NCI-H2196 (cell line): Measurements from ENCODE around the gene PIR.

Source experiments
- DNase-seq: peaks from one replicate; lab custom pipeline; 2025; ENCODE audit not compliant: unreplicated experiment; lab: John Stamatoyannopoulos, UW

PIR gene

GRCh38 chrX:15418707-15419181 is 74.4 kb downstream of the PIR start:
- DNase-seq, result no peak

DNA sequence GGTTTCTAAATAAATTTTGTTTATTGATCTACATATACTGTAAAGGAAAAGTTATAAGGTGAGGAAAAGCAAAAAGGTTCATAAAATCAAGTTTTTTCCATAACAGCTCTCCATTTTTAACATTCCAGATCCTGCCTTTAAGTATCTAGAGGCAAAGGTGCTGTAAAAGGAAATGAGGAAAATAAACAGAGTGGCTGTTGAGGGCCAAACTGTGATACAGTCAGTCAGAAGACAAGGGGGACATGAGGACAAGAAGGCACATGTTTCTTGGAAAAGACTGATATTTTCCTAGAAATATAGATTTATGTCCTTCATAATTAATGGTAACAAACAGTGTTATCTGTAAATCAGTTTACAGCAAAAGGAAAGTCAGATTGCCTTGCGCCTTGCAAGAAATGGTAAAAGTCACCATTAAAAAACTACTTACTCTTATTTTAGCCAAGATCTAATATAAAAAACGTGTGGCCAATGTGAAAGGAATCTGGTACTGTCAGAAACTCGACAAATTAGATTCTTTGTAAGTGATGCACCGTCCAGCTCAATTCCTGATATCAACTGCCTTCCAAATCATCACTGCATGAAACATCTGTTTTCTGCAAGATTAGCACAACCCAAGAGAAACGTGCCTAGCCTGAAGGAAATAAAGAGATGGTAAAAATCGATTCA is 75.0 kb downstream of the PIR start:
- no peak for DNase-seq

- DNase-seq, result no peak
Observed at GRCh38 chrX:15416133-15416993, 76.8 kb downstream of the PIR start.

DNA sequence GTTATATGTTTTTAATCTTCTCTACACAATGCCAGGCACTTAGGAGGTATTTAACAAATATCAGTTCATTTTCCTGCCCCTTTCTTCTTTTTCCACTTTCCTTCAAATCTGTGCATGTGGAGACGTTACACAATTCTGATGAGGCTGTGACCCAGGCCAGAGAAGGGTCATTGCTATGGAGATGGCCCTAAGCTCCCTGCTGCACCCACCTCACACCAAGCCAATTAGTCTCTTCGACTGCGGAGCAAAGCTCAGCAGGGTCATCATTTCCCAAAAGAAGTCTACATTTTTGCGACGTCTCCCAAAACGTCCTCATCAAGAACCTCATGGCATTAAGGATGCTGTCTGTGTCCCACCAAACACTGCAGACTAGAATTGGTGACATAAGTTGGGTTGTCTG is 80.0 kb downstream of the PIR start:
- DNase-seq, result no peak

GRCh38 chrX:15410947-15411346 is 82.2 kb downstream of the PIR start:
- no peak for DNase-seq

- no peak for DNase-seq
Observed at GRCh38 chrX:15410430-15410829, 82.7 kb downstream of the PIR start.

- DNase-seq, result no peak
Observed at GRCh38 chrX:15405846-15406245, 87.3 kb downstream of the PIR start.

DNA sequence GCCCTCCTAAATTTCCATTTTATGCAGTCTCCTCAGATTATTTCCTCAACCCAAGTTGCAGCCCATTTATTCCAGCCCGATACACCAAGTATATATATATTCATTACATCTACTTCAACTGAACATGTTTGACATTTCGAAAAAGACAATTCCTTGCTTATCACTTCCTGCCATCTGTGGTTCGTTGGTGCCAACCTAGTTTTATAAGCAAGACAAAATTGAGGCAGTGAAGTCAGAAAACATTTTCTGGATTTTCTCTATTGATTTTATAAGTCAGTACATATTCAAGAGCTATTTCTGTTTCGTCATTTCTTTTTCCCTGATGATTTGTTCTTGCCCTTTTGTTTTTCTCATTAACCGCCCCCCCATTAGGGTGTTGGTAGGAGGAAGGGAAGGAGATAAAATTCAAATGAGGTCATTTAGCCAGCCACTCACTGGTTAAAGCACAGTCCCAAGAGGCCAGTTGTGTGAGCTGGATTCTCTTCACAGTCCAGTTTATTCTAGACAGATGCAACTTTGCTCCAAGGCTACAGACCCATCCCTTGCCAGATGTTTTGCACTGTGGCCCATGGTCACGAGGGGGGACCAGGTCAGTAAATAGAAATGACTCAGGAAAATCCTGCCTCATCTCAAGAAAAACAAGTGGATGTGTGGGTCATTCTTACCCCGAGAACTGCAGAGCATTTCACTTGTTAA is 88.6 kb downstream of the PIR start:
- DNase-seq, result no peak

GRCh38 chrX:15401378-15401777 is 91.8 kb downstream of the PIR start:
- no peak for DNase-seq

GRCh38 chrX:15399962-15400391 is 93.2 kb downstream of the PIR start:
- DNase-seq, result no peak

GRCh38 chrX:15398874-15399273 is 94.3 kb downstream of the PIR start:
- no peak for DNase-seq

DNA sequence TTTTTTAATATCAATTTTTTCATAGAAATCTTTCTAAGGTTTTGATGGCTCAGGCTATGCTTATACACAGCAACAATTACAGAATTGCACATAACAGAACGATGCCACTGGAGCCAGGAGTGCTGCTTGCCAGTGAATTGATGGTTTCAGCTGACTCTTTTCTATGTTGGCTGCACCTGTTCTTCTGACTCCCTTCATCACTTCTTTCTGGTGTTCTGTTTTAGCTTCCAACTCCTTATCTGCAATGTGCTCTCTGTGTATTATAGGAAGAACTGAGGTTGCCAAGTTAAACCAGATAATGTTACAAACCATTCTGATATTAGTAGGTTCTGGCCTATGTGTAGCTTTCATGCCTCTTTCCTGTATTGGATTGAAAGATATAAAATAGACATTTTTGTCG is 97.3 kb downstream of the PIR start:
- DNase-seq, result no peak

- DNase-seq, result no peak
Observed at GRCh38 chrX:15391850-15392249, 101.3 kb downstream of the PIR start.

- DNase-seq, result no peak
Observed at GRCh38 chrX:15384304-15384703, 108.8 kb downstream of the PIR start, which contains the start of gene VEGFD. Gene VEGFD (minus strand): TSS chrX:15384413. CDS start chrX:15383946, 467 bp downstream.

- DNase-seq, result no peak
Observed at GRCh38 chrX:15382813-15383212, 110.3 kb downstream of the PIR start.

GRCh38 chrX:15376956-15377355 is 116.2 kb downstream of the PIR start:
- DNase-seq, result no peak

DNA sequence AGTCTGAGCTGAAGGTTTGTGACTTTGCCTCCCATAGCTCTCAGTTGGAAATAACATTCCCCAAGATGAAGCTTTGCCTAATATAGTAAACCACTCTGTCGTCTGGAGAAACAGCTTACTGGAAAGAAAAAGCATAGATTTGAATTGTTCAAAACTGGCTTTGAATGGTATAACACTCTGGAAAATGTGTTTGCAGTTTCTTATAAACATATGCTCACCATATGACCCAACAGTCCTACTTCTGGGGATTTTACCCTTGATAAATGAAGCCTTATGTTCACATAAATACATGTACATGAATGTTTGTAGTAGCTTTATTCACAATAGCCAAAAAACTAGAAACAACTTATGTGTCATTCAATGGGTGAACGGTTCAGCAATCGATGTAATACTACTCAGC is 119.2 kb downstream of the PIR start:
- no peak for DNase-seq

- DNase-seq, result no peak
Observed at GRCh38 chrX:15366506-15367352, 126.4 kb downstream of the PIR start.

GRCh38 chrX:15359701-15360100 is 133.4 kb downstream of the PIR start:
- no peak for DNase-seq

DNA sequence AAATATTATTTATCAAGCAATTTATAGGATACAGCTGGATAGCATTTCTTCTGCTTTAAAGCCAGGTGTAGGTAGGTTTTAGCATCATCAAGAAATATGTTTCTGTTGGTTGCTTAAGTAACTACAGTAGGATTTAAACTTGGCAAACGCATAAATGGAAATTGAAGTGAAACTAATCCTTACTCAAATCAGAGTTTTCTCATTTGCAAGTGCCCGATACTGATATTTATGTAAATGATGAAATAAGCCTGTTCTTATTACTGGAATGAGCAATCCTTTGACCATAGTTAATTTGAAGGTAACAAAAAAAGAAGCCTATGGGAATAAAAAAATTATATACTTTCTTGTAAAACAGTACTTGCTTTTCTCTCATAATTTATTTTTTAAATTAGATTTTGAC is 134.6 kb downstream of the PIR start:
- DNase-seq, result no peak

DNA sequence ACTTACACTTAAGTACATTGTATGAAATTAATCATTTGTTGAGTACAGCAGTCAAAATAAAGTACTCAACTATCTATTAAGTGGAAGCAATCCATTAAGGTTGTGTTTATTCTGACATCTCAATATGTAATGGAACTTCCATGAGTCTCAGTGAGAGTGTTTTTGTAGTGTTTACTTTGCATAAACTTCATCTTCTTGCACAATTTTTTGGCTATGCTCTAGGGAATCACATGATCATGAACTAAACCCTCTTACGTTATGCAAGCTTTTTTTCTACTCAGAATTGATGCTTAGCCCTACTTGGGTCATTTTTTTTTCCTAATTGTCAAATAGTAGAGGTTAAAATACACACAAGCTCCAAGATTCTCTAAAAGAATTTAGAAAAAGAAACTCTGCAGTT is 136.7 kb downstream of the PIR start:
- DNase-seq, result no peak
